PC-3 (cell line): ENCODE results near the gene WDR45.

Source experiments
- EZH2 ChIP-seq: fragments of 300-600 bp; sonication (generic); IDR thresholded peaks from one replicate; pipeline ENCODE4 v1.6.1; 2017; ENCODE audit warnings: antibody characterized with exemption, mild to moderate bottlenecking, low read length; ENCODE audit not compliant: unreplicated experiment
- EZH2phosphoT487 ChIP-seq: fragments of 300-600 bp; sonication (generic); IDR thresholded peaks from 2 replicates; pipeline ENCODE4 v1.6.1; 2018; ENCODE audit warnings: mild to moderate bottlenecking, antibody characterized with exemption, low read length, borderline replicate concordance
- TF ChIP-seq, protein P1 (sequence below): fragments of 300-600 bp; sonication (generic); conservative IDR thresholded peaks from 2 replicates; pipeline ENCODE4 v1.5.1; 2017; ENCODE audit warnings: antibody characterized with exemption, low read depth, mild to moderate bottlenecking, low read length

DNA sequence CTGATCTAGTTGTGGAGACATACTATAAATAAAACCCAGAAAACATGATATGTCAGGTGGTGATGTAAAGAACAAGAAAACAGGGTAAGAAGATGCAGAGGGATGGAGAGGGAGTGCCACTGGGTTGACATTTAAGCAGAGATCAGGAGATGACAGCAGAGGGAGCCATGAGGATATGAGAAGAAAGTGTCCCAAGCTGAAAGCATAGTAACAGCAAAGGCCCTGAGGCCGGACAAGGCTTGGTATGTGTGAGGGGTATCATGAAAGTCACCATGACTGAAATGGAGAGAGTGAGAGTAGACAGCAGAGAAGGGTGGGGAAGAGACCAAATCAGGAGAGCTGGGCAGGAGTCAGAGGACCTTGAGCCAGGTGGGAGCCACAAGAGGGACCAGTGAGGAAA, 40.4 kb upstream of the WDR45 start:
- TF ChIP-seq, protein P1, sequence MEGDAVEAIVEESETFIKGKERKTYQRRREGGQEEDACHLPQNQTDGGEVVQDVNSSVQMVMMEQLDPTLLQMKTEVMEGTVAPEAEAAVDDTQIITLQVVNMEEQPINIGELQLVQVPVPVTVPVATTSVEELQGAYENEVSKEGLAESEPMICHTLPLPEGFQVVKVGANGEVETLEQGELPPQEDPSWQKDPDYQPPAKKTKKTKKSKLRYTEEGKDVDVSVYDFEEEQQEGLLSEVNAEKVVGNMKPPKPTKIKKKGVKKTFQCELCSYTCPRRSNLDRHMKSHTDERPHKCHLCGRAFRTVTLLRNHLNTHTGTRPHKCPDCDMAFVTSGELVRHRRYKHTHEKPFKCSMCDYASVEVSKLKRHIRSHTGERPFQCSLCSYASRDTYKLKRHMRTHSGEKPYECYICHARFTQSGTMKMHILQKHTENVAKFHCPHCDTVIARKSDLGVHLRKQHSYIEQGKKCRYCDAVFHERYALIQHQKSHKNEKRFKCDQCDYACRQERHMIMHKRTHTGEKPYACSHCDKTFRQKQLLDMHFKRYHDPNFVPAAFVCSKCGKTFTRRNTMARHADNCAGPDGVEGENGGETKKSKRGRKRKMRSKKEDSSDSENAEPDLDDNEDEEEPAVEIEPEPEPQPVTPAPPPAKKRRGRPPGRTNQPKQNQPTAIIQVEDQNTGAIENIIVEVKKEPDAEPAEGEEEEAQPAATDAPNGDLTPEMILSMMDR, result no peak; the same call in 1 of the 2 replicates
- TF ChIP-seq EZH2 (no peak), EZH2phosphoT487 (no peak)
